Left lung (tissue), 10 donors: ENCODE results near the gene ACVR1B. TPM values are rescaled to one million over a fixed set of nuclear protein-coding genes. Genes with fewer than 3 reads are reported as not detected.
"Not testable (repeated sequence)": the region's sequence is repeated elsewhere in the genome, so short reads cannot be mapped to it uniquely, and the experiment has no call there.

Experiments
- ATAC-seq: fragments of 200-7000 bp; cut with Tn5 transposase; one replicate; pipeline ENCODE4 v1.9.1; 2020; ENCODE audit warnings: moderate library complexity
- DNase-seq, 4 donors: peaks; one replicate each; pipeline ENCODE4 v3.0.0-alpha.2; 2013 to 2020
- H3K27ac ChIP-seq, 2 donors: fragments of 200-600 bp; sonication (generic) in 1 of 2; one replicate each; pipeline versions ENCODE4 v1.5.0 to v1.8.0; 2020 to 2021
- H3K27me3 ChIP-seq, 2 donors: fragments of 200-600 bp; sonication (generic) in 1 of 2; one replicate each; pipeline versions ENCODE4 v1.5.0 to v1.8.0; 2020 to 2021
- H3K36me3 ChIP-seq, 2 donors: fragments of 200-600 bp; sonication (generic) in 1 of 2; one replicate each; pipeline versions ENCODE4 v1.5.0 to v1.8.0; 2020 to 2021
- H3K4me1 ChIP-seq, 2 donors: fragments of 200-600 bp; one replicate each; pipeline ENCODE4 v1.8.0; 2021
- H3K4me3 ChIP-seq, 2 donors: fragments of 200-600 bp; sonication (generic) in 1 of 2; one replicate each; pipeline versions ENCODE4 v1.5.0 to v1.8.0; 2020 to 2021; ENCODE audit warnings: mild to moderate bottlenecking in 1 of 2
- H3K9me3 ChIP-seq, 2 donors: fragments of 200-600 bp; sonication (generic) in 1 of 2; one replicate each; pipeline versions ENCODE4 v1.5.0 to v1.8.0; 2020 to 2021
- intact Hi-C, 2 donors: fragments of 100-400 bp; cut with DNase I; formaldehyde crosslinking; loops; one replicate each; pipeline versions ENCODE4 v1.11.2 to v1.14.2; 2022
- polyA plus RNA-seq, 6 donors: library from polyadenylated mRNA; unstranded; fragments of 120-200 nt; gene quantifications; one replicate each; pipeline ENCODE4 v1.2.1, GENCODE V29; 2013; ENCODE audit not compliant: insufficient read length in 6 of 6
- total RNA-seq, 2 donors: library from RNA; stranded (reverse); fragmentation: NEBNext Ultra II Directional; extraction: Animal tissue kit (Norgen Biotek cat#: 25700); gene quantifications; one replicate each; pipeline ENCODE4 v1.2.1, GENCODE V29; 2021
- TF ChIP-seq, protein P1 (sequence below), 2 donors: fragments of 200-600 bp; sonication (generic) in 1 of 2; IDR thresholded peaks; one replicate each; pipeline versions ENCODE4 v1.5.0 to v1.8.0; 2021; ENCODE audit warnings: antibody characterized with exemption in 2 of 2
- donor health status: DM: no; HTN: yes; CAD: no.
- donor health status: DM: no; HTN: no; CAD: no.

ACVR1B gene
- total and polyA plus RNA-seq, 8 donors, result 13.2 to 26.6 (median 16.5) TPM

DNA sequence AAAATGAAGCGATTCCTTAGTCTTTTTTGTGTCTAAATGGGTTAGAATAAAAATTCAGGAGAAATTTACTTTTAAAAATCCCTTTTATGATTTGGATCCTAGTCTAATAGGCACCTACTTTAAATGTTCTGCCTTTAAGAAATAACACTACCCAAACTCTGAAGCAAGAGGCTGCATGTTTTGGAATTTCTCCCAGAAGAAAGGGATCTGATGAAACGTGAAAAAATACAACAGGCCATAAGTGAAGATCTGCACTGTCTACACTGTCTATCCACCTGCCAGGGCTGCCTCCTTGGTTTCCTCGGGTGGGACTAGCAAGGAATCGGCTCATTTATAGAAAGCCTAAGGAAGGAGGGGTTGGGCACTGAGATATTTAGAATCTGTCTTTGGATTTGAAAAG, 22.1 kb downstream of the ACVR1B start:
- intact Hi-C loops, result no loop called here
- ATAC-seq (peak; percentile 5), DNase-seq (no peak)
- Histone ChIP-seq H3K27me3 (no peaks in the 10 kb centered on the region), H3K36me3 (peaks cover 0 to 32% of the 10 kb centered on the region in 2 donors), H3K4me1 (peaks cover 37 to 94% of the 10 kb centered on the region in 2 donors), H3K4me3 (no peak overlapping the region), H3K9me3 (no peaks in the 10 kb centered on the region), H3K27ac (peak overlapping the region; percentile 65 to 92)
- TF ChIP-seq, protein P1, sequence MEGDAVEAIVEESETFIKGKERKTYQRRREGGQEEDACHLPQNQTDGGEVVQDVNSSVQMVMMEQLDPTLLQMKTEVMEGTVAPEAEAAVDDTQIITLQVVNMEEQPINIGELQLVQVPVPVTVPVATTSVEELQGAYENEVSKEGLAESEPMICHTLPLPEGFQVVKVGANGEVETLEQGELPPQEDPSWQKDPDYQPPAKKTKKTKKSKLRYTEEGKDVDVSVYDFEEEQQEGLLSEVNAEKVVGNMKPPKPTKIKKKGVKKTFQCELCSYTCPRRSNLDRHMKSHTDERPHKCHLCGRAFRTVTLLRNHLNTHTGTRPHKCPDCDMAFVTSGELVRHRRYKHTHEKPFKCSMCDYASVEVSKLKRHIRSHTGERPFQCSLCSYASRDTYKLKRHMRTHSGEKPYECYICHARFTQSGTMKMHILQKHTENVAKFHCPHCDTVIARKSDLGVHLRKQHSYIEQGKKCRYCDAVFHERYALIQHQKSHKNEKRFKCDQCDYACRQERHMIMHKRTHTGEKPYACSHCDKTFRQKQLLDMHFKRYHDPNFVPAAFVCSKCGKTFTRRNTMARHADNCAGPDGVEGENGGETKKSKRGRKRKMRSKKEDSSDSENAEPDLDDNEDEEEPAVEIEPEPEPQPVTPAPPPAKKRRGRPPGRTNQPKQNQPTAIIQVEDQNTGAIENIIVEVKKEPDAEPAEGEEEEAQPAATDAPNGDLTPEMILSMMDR (IDR thresholded peaks at IDR 0.05), result no peak

GRCh38 chr12:51974646-51975045, 23.1 kb downstream of the ACVR1B start:
- intact Hi-C loops, result no loop called here
- Histone ChIP-seq H3K4me1 (peaks cover 37 to 91% of the 10 kb centered on the region in 2 donors), H3K36me3 (peaks cover 0 to 38% of the 10 kb centered on the region in 2 donors), H3K27me3 (no peaks in the 10 kb centered on the region), H3K27ac (peak overlapping the region in 1 of 2 donors; percentile 92), H3K9me3 (no peaks in the 10 kb centered on the region), H3K4me3 (no peak overlapping the region)
- DNase-seq (no peak), ATAC-seq (no peak)
- TF ChIP-seq, protein P1 (IDR thresholded peaks at IDR 0.05), result no peak

- peak overlapping the region in 1 of 2 donors; percentile 92 for H3K27ac ChIP-seq
- intact Hi-C loops, result no loop called here
Observed at GRCh38 chr12:51975196-51975595, 23.7 kb downstream of the ACVR1B start.

DNA sequence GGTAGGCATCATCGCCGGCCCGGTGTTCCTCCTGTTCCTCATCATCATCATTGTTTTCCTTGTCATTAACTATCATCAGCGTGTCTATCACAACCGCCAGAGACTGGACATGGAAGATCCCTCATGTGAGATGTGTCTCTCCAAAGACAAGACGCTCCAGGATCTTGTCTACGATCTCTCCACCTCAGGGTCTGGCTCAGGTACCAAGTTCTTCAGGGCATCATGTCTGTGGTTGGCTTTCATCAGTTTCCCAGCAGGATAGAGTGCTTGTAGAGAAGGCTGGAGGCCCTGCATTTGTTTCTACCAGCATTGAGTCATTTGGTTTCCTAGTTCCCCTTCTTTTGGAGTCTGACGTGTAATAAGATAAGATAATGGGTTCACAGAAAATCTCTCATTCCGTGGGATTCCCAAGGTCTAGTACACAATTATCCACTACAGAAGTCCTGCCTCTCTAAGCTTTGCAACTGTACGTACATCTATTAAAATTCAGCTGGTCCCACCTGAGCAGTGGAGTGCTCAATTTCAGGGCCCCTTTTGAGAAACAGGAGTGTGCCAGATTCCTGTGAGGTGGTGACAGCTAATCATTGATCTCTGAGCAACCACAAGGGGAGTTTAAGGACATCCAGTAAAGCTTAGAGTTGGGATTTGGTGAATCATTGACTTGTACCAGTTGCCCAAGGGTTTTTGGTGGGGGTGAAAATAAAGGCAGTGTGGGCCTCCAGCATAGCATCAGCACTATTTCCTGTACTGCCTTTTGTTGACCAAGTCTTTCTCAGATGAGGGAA, 25.1 kb downstream of the ACVR1B start:
- TF ChIP-seq, protein P1 (IDR thresholded peaks at IDR 0.05), result no peak
- intact Hi-C loops, result no loop called here
- H3K4me3 ChIP-seq, result no peak overlapping the region
- DNase-seq (no peak), ATAC-seq (no peak)
- H3K4me1 ChIP-seq, result peaks cover 35 to 84% of the 10 kb centered on the region in 2 donors
- no peaks in the 10 kb centered on the region for H3K27me3 ChIP-seq
- no peaks in the 10 kb centered on the region for H3K9me3 ChIP-seq
- peak overlapping the region in 1 of 2 donors; percentile 92 for H3K27ac ChIP-seq
- H3K36me3 ChIP-seq, result peaks cover 0 to 49% of the 10 kb centered on the region in 2 donors

More at GRCh38 chr12:51975196-51975595, 23.7 kb downstream of the ACVR1B start:
- Histone ChIP-seq H3K4me3 (no peak overlapping the region), H3K4me1 (peaks cover 37 to 91% of the 10 kb centered on the region in 2 donors), H3K27me3 (no peaks in the 10 kb centered on the region), H3K36me3 (peaks cover 0 to 38% of the 10 kb centered on the region in 2 donors), H3K9me3 (no peaks in the 10 kb centered on the region)
- DNase-seq, result no peak
- TF ChIP-seq, protein P1 (IDR thresholded peaks at IDR 0.05), result no peak
- no peak for ATAC-seq

GRCh38 chr12:51977320-51977753, 25.8 kb downstream of the ACVR1B start:
- Histone ChIP-seq H3K27ac (peak overlapping the region; percentile 39 to 92), H3K4me3 (no peak overlapping the region), H3K9me3 (no peaks in the 10 kb centered on the region), H3K36me3 (peaks cover 0 to 57% of the 10 kb centered on the region in 2 donors), H3K27me3 (no peaks in the 10 kb centered on the region), H3K4me1 (peaks cover 29 to 76% of the 10 kb centered on the region in 2 donors)
- DNase-seq (peak in 1 of 4 donors; percentile 56), ATAC-seq (peak; percentile 45)
- intact Hi-C loops, result no loop called here
- TF ChIP-seq, protein P1 (IDR thresholded peaks at IDR 0.05), result no peak

GRCh38 chr12:51979306-51979705, 27.8 kb downstream of the ACVR1B start:
- ATAC-seq, result not testable (repeated sequence)

More at GRCh38 chr12:51979306-51979705, 27.8 kb downstream of the ACVR1B start:
- peaks cover 10 to 56% of the 10 kb centered on the region in 2 donors for H3K4me1 ChIP-seq
- H3K27me3 ChIP-seq, DNase-seq, H3K9me3 ChIP-seq, H3K4me3 ChIP-seq, intact Hi-C loops: not testable (repeated sequence)
- peaks cover 0 to 74% of the 10 kb centered on the region in 2 donors for H3K36me3 ChIP-seq
- peak overlapping the region in 1 of 2 donors; percentile 18 for H3K27ac ChIP-seq
